GM19395 (cell line): ENCODE data around the gene IGF1R.
"Not testable (repeated sequence)": the region's sequence is repeated elsewhere in the genome, so short reads cannot be mapped to it uniquely, and the experiment has no call there.

Source experiments
- ATAC-seq: cut with Tn5 transposase; IDR thresholded peaks from one replicate; pipeline ENCODE4 v1.9.1; 2021; ENCODE audit warnings: mild to moderate bottlenecking, moderate library complexity; ENCODE audit not compliant: unreplicated experiment

IGF1R gene

GRCh38 chr15:98969126-98969735 is 320.9 kb downstream of the IGF1R start:
- ATAC-seq: no peak

- no peak for ATAC-seq
Measured at GRCh38 chr15:98970799-98971198, 322.5 kb downstream of the IGF1R start.

GRCh38 chr15:98976500-98976899 is 328.2 kb downstream of the IGF1R start:
- ATAC-seq: no peak

- no peak for ATAC-seq
Measured at GRCh38 chr15:98977441-98977840, 329.1 kb downstream of the IGF1R start.

- ATAC-seq: no peak
Measured at GRCh38 chr15:98978153-98978552, 329.8 kb downstream of the IGF1R start.

- no peak for ATAC-seq
Measured at GRCh38 chr15:98980899-98981228, 332.5 kb downstream of the IGF1R start.

GRCh38 chr15:98981851-98982722 is 333.7 kb downstream of the IGF1R start:
- no peak for ATAC-seq

GRCh38 chr15:98983334-98983733 is 335.0 kb downstream of the IGF1R start:
- no peak for ATAC-seq

GRCh38 chr15:98986281-98986680 is 337.9 kb downstream of the IGF1R start:
- no peak for ATAC-seq

GRCh38 chr15:98994892-98995291 is 346.6 kb downstream of the IGF1R start:
- no peak for ATAC-seq

- no peak for ATAC-seq
Measured at GRCh38 chr15:98996169-98996568, 347.8 kb downstream of the IGF1R start.

- no peak for ATAC-seq
Measured at GRCh38 chr15:98996624-98997023, 348.3 kb downstream of the IGF1R start.

GRCh38 chr15:98997312-98997711 is 349.0 kb downstream of the IGF1R start:
- ATAC-seq: no peak

GRCh38 chr15:98997755-98998154 is 349.4 kb downstream of the IGF1R start:
- no peak for ATAC-seq

- ATAC-seq: no peak
Measured at GRCh38 chr15:98998279-98998678, 349.9 kb downstream of the IGF1R start.

- no peak for ATAC-seq
Measured at GRCh38 chr15:98999233-98999632, 350.9 kb downstream of the IGF1R start.

- ATAC-seq: no peak
Measured at GRCh38 chr15:99002226-99002625, 353.9 kb downstream of the IGF1R start.

GRCh38 chr15:99003317-99003716 is 355.0 kb downstream of the IGF1R start:
- not testable (repeated sequence) for ATAC-seq

GRCh38 chr15:99004998-99005974 is 356.9 kb downstream of the IGF1R start:
- not testable (repeated sequence) for ATAC-seq

- ATAC-seq: no peak
Measured at GRCh38 chr15:99006146-99006545, 357.8 kb downstream of the IGF1R start.

- no peak for ATAC-seq
Measured at GRCh38 chr15:99006904-99007495, 358.7 kb downstream of the IGF1R start.
